Measurements from ENCODE around the gene HHLA2.
"Not testable (repeated sequence)": the region's sequence is repeated elsewhere in the genome, so short reads cannot be mapped to it uniquely, and the experiment has no call there.

Gene HHLA2

DNA sequence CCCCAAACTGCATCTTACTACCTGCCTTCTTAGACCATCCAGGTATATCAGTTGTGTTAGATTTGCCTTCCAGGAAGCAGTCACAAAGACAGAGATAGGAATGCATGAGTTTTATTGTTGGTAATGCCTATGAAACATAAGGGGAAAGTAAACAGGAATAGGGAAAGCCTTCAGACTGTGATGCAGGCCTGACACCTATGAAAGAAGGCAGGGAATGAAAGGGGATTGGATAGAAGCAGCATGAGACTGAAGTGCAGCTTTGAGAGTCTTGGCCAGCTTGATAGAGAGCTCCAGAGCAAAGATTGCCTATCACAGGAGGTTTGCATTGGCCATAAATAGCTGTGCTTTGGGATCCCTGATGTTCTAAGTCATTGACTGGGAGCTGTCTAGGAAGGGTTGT is 15.9 kb upstream of the HHLA2 start:
- Histone ChIP-seq H3K4me3 (no peak overlapping the region), H3K9me3 (ENCODE audit: low read depth, low read length) (no peaks in the 10 kb centered on the region), H3K27ac (no peak overlapping the region), H3K36me3 (ENCODE audit: insufficient read depth, low read length) (no peaks in the 10 kb centered on the region), H3K9ac (ENCODE audit: insufficient read length) (no peak overlapping the region)
- TF ChIP-seq POLR2AphosphoS5 (IDR thresholded peaks at IDR 0.05; ENCODE audit: borderline replicate concordance, low read depth, low read length) (no peak), EZH2 (IDR thresholded peaks at IDR 0.05) (no peak), FOXP2 (optimal IDR thresholded peaks at IDR 0.05; ENCODE audit: control extremely low read depth, extremely low read length, insufficient read depth) (no peak)
- DNase-seq (ENCODE audit: low read depth, low spot score), result no peak

DNA sequence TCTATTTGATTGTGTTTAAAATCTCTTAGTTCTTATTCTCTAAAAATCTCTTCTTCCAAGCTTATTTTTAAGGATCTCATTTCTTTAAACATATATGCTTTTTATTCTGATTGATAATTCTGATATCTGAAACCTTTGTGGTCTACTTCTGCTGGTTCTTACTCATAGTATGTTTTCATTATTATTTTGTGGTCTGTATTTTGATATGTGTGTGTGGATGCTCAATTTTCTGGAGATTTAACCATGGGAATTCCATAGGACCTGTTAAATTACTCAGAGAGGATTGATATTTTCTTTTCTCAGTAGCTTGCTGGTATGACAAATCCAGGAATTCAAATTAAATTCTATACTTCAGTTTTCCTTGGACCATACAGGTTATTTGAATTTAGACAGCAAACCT is 14.7 kb upstream of the HHLA2 start:
- Histone ChIP-seq H3K4me3 (no peak overlapping the region), H3K27ac (no peak overlapping the region), H3K36me3 (ENCODE audit: insufficient read depth, low read length) (no peaks in the 10 kb centered on the region), H3K9ac (ENCODE audit: insufficient read length) (no peak overlapping the region), H3K9me3 (ENCODE audit: low read depth, low read length) (no peaks in the 10 kb centered on the region)
- no peak for DNase-seq (ENCODE audit: low read depth, low spot score)
- TF ChIP-seq EZH2 (IDR thresholded peaks at IDR 0.05) (no peak), FOXP2 (optimal IDR thresholded peaks at IDR 0.05; ENCODE audit: control extremely low read depth, extremely low read length, insufficient read depth) (no peak), POLR2AphosphoS5 (IDR thresholded peaks at IDR 0.05; ENCODE audit: borderline replicate concordance, low read depth, low read length) (no peak)

DNA sequence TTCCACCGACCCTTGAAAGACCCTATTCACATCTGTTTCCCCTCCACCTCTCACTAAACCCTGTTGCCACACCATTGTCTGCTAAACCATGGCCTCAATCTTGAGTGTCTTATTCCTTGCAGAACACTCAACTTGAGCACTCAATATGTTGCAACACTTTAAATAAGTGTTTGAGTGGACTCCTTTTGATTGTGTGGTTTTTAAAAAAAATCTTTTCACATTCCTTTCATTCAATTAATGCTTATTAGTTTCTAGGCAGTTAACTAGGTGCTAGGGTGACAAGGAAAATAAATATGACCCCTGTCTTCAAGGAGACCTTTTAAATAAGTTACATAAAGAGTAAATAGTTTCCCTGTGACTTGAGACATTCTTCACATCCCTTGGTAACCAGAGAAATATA is 13.3 kb upstream of the HHLA2 start:
- TF ChIP-seq FOXP2 (optimal IDR thresholded peaks at IDR 0.05; ENCODE audit: control extremely low read depth, extremely low read length, insufficient read depth), result no peak
- no peak for TF ChIP-seq EZH2 (IDR thresholded peaks at IDR 0.05)
- no peak overlapping the region for H3K4me3 ChIP-seq
- H3K9me3 ChIP-seq (ENCODE audit: low read depth, low read length), result no peaks in the 10 kb centered on the region
- H3K36me3 ChIP-seq (ENCODE audit: insufficient read depth, low read length), result no peaks in the 10 kb centered on the region
- no peak overlapping the region for H3K9ac ChIP-seq (ENCODE audit: insufficient read length)
- H3K27ac ChIP-seq, result no peak overlapping the region
- no peak for DNase-seq (ENCODE audit: low read depth, low spot score)

DNA sequence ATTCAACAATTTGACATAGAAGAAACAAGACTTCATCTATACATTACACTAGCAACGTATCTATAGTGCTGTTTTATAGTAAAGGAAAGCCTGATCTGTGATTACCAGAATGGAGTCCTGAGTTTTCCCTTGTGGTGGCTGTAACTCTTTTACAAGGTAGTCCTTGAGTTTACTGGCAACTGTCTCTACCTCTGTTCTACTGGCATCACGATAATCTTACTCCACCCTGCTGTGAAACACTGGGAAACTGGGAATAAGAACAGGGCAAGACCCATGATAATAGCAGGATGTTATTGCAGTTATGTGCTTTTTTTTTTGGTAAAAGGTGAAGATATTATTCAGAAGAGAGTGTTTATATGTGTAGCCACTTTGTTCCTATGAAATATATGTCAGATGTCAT is 12.4 kb upstream of the HHLA2 start:
- H3K4me3 ChIP-seq, result no peak overlapping the region
- H3K36me3 ChIP-seq (ENCODE audit: insufficient read depth, low read length), result no peaks in the 10 kb centered on the region
- no peak overlapping the region for H3K27ac ChIP-seq
- H3K9me3 ChIP-seq (ENCODE audit: low read depth, low read length), result no peaks in the 10 kb centered on the region
- no peak for DNase-seq (ENCODE audit: low read depth, low spot score)
- H3K9ac ChIP-seq (ENCODE audit: insufficient read length), result no peak overlapping the region
- no peak for TF ChIP-seq EZH2 (IDR thresholded peaks at IDR 0.05)
- no peak for TF ChIP-seq POLR2AphosphoS5 (IDR thresholded peaks at IDR 0.05; ENCODE audit: borderline replicate concordance, low read depth, low read length)
- TF ChIP-seq FOXP2 (optimal IDR thresholded peaks at IDR 0.05; ENCODE audit: control extremely low read depth, extremely low read length, insufficient read depth), result no peak

DNA sequence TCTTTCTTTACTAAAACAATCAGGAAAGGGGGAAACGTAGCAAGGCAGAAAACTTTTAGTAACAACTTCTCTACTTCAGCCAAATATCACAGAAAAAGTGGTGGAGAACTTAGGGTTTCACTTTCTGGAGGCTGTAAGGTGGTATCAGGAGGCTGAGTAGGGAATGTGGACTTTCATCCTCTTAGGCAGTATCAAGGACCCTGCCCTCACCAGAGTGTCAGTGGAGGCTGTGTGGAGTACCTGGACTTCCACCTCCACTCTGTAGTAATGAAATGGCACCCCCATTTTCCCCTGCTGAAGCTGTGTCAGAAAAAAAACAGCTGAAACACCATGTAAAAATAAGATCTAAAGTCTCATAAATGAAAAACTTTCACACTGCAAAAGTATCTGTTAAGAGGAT is 11.2 kb upstream of the HHLA2 start:
- H3K9me3 ChIP-seq (ENCODE audit: low read depth, low read length), result no peaks in the 10 kb centered on the region
- TF ChIP-seq POLR2AphosphoS5 (IDR thresholded peaks at IDR 0.05; ENCODE audit: borderline replicate concordance, low read depth, low read length) (no peak), EZH2 (IDR thresholded peaks at IDR 0.05) (no peak), FOXP2 (optimal IDR thresholded peaks at IDR 0.05; ENCODE audit: control extremely low read depth, extremely low read length, insufficient read depth) (no peak)
- no peak overlapping the region for H3K4me3 ChIP-seq
- DNase-seq (ENCODE audit: low read depth, low spot score), result no peak
- H3K9ac ChIP-seq (ENCODE audit: insufficient read length), result no peak overlapping the region
- H3K27ac ChIP-seq, result no peak overlapping the region
- H3K36me3 ChIP-seq (ENCODE audit: insufficient read depth, low read length), result no peaks in the 10 kb centered on the region

DNA sequence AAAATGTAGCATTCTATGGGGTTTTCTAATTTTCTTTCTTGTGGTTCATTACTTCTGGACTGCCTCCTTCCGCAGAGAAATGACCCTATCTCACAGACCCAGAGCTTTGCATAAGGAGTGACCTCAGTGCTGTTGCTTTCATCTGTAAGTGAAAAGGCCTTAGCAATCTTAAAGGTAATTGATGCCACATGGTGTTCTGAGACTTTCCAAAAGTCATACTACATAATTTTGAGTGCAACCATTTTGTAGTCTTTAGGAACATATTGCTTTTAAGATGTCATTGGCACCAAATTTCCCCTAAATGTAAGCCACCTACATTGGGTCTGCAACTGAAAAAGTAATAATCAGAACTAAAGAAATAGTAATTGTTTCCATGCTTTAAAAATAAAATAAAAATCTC is 9.2 kb upstream of the HHLA2 start:
- Histone ChIP-seq H3K9me3 (ENCODE audit: low read depth, low read length) (no peaks in the 10 kb centered on the region), H3K9ac (ENCODE audit: insufficient read length) (no peak overlapping the region), H3K27ac (no peak overlapping the region), H3K4me3 (no peak overlapping the region), H3K36me3 (ENCODE audit: insufficient read depth, low read length) (no peaks in the 10 kb centered on the region)
- TF ChIP-seq EZH2 (IDR thresholded peaks at IDR 0.05), result no peak
- TF ChIP-seq FOXP2 (optimal IDR thresholded peaks at IDR 0.05; ENCODE audit: control extremely low read depth, extremely low read length, insufficient read depth), result no peak
- no peak for DNase-seq (ENCODE audit: low read depth, low spot score)

DNA sequence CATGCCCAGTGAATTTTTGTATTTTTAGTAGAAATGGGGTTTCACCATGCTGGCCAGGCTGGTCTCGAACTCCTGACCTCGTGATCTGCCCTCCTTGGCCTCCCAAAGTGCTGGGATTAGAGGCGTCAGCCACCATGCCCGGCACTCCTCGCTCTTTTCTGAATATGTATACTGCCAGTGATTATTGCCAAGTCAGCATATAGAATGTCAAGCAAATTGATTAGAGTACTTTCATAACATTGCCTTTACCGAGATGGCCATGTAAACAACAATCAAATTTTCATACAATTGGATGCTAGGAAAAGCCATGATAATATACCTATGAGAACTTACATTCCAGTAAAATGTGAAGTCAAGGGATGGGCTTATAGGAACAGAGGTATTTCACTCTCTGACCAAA is 8.2 kb upstream of the HHLA2 start:
- not testable (repeated sequence) for H3K9me3 ChIP-seq (ENCODE audit: low read depth, low read length); DNase-seq (ENCODE audit: low read depth, low spot score); H3K27ac ChIP-seq; H3K4me3 ChIP-seq; H3K36me3 ChIP-seq (ENCODE audit: insufficient read depth, low read length); H3K9ac ChIP-seq (ENCODE audit: insufficient read length)

DNA sequence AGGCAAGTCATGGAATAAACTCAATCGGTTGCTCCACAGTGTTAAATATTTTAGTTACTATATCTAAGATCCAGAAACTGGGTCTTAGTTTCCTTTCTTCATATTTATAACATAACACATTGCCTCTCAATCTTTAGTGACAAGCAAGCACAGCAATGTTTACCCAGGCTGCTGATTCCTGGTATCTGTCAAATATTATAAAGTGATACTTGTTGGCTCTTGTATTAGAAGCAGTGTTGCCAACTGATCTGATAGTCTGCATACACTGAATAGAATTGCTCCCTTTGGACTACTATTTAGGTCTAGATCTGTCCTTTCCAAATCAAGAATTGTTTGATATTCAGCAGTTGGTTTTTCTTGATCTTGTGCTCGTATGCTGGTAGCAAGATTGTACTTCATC is 7.2 kb upstream of the HHLA2 start:
- Histone ChIP-seq H3K9ac (ENCODE audit: insufficient read length) (no peak overlapping the region), H3K27ac (no peak overlapping the region), H3K9me3 (ENCODE audit: low read depth, low read length) (no peaks in the 10 kb centered on the region), H3K4me3 (no peak overlapping the region), H3K36me3 (ENCODE audit: insufficient read depth, low read length) (no peaks in the 10 kb centered on the region)
- no peak for DNase-seq (ENCODE audit: low read depth, low spot score)
- TF ChIP-seq POLR2AphosphoS5 (IDR thresholded peaks at IDR 0.05; ENCODE audit: borderline replicate concordance, low read depth, low read length) (no peak), FOXP2 (optimal IDR thresholded peaks at IDR 0.05; ENCODE audit: control extremely low read depth, extremely low read length, insufficient read depth) (no peak)

DNA sequence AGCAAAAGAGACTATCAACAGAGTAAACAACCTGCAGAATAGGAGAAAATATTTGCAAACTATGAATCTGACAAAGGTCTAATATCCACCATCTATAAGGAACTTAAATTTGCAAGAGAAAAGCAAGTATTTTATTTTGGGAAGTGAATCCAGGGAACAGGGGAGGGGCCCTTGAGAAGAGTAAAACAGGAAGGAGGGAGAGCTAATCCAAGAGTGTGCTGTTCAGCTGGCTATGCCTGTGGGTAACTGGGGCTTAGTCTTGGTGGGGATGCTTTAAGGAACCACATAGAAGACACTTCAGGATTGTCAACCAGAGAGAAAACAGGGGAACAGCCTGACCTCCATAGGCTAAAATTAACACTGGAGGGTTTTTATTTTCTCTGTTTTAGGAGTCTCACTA is 3.9 kb upstream of the HHLA2 start:
- DNase-seq (ENCODE audit: low read depth, low spot score), result no peak
- no peak for TF ChIP-seq EZH2 (IDR thresholded peaks at IDR 0.05)
- Histone ChIP-seq H3K9me3 (ENCODE audit: low read depth, low read length) (no peaks in the 10 kb centered on the region), H3K27ac (no peak overlapping the region), H3K9ac (ENCODE audit: insufficient read length) (no peak overlapping the region), H3K36me3 (ENCODE audit: insufficient read depth, low read length) (no peaks in the 10 kb centered on the region), H3K4me3 (no peak overlapping the region)

DNA sequence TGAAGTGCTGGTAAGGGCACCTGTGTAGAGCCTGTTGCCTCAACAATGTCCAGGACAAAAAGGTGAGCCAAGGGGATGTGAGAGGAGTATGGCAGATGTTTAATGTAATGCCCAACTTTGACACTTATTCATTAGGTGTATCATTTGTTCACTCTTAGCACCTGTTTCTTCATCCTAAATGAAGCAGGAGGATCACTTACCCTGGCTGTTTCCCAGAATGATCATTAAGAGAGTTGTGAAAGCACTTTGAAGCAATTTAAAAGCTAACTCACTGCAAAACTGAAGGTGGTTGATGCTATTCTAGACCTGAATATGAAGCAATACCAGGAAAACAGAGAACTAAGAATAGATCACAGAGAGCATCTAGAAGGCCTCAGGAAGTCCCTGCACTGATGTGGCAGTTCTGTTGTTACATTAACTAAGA is 3.4 kb upstream of the HHLA2 start:
- Histone ChIP-seq H3K9me3 (ENCODE audit: low read depth, low read length) (no peaks in the 10 kb centered on the region), H3K36me3 (ENCODE audit: insufficient read depth, low read length) (no peaks in the 10 kb centered on the region), H3K4me3 (no peak overlapping the region), H3K27ac (no peak overlapping the region), H3K9ac (ENCODE audit: insufficient read length) (no peak overlapping the region)
- DNase-seq (ENCODE audit: low read depth, low spot score), result no peak
- TF ChIP-seq EZH2 (IDR thresholded peaks at IDR 0.05) (no peak), POLR2AphosphoS5 (IDR thresholded peaks at IDR 0.05; ENCODE audit: borderline replicate concordance, low read depth, low read length) (no peak), FOXP2 (optimal IDR thresholded peaks at IDR 0.05; ENCODE audit: control extremely low read depth, extremely low read length, insufficient read depth) (no peak)

All from SK-N-MC (cell line).